VCaP (cell line): ENCODE results near the gene MYO1E.
A peak's percentile ranks its signal among the peaks of the same experiment; 100 is the strongest.
"Not testable (repeated sequence)": the region's sequence is repeated elsewhere in the genome, so short reads cannot be mapped to it uniquely, and the experiment has no call there.

ENCODE experiments used
- H3K27ac ChIP-seq: fragments of 450-650 bp; 2 replicates; pipeline ENCODE4 v1.5.1; 2017
- TF ChIP-seq, protein P1 (sequence below): fragments of 450-650 bp; conservative IDR thresholded peaks from 2 replicates; pipeline ENCODE4 v1.5.1; 2017; ENCODE audit warnings: mild to moderate bottlenecking, moderate library complexity

MYO1E gene

DNA sequence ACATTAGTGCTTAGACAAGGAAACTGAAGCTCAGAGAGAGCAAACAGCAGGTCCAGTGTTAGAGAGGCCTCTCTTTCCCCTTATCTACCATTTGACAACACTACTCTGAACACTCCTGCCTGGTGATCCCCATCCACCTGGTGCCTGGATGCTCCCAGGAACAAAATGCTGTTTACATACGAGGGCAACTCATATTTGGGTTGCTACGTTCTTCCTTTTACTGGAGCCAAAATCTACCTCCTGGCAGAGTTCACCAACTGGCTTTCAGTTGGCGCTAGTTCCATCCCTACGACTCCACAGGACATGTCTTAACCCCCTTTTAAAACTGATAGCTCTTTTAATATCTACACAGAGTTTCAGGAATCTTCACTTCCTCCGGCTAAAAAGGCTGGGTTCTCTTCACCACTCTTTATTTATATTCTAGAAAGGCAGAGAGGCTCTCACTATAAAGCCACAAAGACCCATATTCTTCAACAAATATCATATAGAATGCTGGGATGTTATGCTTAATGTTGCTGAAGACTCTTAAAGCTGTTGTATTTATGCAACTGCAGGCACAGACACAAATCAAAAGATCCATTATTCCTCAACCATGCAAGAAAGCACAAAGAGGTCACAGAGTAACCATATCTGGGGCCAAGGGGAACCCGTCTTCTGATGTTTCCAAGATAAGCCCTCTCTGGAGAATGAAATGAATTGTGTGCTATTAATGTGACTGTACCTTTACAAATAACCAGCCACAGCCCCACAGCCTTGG is 219.8 kb downstream of the MYO1E start:
- no peak overlapping the region for H3K27ac ChIP-seq
- TF ChIP-seq, protein P1, sequence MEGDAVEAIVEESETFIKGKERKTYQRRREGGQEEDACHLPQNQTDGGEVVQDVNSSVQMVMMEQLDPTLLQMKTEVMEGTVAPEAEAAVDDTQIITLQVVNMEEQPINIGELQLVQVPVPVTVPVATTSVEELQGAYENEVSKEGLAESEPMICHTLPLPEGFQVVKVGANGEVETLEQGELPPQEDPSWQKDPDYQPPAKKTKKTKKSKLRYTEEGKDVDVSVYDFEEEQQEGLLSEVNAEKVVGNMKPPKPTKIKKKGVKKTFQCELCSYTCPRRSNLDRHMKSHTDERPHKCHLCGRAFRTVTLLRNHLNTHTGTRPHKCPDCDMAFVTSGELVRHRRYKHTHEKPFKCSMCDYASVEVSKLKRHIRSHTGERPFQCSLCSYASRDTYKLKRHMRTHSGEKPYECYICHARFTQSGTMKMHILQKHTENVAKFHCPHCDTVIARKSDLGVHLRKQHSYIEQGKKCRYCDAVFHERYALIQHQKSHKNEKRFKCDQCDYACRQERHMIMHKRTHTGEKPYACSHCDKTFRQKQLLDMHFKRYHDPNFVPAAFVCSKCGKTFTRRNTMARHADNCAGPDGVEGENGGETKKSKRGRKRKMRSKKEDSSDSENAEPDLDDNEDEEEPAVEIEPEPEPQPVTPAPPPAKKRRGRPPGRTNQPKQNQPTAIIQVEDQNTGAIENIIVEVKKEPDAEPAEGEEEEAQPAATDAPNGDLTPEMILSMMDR = no peak

DNA sequence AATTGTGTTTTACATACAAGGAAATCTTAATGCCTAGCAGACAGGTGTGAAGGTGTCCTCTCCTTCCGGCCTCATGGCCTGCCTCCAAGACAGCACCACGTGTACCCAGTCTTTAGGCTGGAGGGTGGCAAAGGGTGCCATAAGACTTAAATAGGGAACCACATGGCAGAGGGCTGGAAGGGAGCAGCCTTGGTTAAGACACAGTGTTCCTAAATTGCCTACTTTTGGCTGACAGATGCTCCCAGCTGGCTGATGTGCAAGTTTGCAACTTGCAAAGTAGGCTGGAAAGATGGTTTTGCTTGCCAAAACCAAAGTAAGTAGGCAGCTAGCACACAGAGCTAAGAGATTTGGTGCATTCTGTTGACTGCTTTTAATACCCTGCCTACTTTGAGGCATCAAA is 222.5 kb downstream of the MYO1E start:
- H3K27ac ChIP-seq = peak overlapping the region; percentile 10; the same call in 1 of the 2 replicates
- TF ChIP-seq, protein P1 = no peak

DNA sequence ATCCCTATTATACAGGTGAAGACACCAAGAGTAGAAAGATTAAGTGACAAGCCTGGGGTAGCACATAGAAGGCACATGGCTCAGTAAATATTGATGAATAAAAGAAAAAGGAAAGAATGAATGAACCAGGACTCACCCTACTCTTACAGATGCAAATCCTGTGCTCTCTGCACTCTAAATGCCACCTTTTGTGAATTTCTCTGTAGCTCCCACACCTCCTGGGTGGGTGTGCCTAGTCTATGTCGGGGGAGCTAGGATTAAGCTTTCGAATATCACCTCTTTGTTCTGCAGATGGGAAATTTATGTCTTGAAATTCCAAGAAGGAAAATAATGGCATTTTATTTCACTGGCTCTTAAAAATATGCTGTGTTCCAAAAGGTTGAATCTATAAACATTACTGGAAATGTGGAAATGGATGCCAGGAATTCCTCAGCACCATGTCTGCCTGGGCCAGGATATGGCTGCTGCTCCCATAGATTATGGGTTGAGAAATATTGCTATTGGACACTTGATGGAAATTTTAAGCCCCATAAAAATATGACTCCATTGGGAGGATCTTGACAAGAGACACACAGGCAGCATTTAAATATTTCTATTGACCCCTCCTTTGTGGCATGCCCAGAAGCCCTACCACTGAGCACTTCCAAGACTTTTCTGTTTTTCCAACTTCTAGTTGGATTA is 224.4 kb downstream of the MYO1E start:
- H3K27ac ChIP-seq = no peak overlapping the region
- TF ChIP-seq, protein P1 = no peak

DNA sequence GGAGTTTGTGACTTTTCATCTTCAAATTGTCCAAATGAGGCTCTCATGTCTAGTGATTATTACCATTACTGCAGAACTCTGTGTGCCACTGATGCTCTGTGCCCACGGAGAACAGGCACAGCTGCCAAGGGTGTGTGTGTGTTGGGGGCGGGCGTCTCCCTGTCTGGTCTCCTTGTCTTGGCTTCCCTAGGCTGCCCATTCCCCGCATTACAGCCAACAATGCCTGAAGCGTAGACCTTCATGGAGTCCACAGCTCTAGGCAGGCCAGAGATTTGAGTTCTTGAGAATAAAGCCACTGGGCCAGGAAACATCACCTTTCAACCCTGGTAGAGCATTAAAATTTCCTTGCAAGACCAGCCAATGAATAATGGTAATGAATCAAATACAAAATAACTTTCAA is 225.0 kb downstream of the MYO1E start:
- TF ChIP-seq, protein P1 = no peak
- no peak overlapping the region for H3K27ac ChIP-seq

DNA sequence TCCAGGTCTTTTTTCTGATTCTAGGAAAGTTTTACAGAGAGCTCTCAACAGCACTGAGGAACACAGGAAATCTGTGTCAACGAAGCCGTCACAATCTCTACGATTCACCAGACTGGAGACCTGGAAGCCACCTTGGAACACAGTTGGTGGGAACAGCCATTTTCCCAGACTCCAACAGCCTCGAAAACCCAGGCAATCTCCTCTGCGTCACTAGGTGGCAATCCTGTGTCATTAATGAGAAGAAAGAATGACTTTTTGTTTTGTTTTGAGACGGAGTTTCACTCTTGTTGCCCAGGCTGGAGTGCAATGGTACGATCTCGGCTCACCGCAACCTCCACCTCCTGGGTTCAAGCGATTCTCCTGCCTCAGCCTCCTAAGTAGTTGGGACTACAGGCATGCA is 228.1 kb downstream of the MYO1E start:
- TF ChIP-seq, protein P1 = peak; percentile 44
- H3K27ac ChIP-seq = not testable (repeated sequence)

DNA sequence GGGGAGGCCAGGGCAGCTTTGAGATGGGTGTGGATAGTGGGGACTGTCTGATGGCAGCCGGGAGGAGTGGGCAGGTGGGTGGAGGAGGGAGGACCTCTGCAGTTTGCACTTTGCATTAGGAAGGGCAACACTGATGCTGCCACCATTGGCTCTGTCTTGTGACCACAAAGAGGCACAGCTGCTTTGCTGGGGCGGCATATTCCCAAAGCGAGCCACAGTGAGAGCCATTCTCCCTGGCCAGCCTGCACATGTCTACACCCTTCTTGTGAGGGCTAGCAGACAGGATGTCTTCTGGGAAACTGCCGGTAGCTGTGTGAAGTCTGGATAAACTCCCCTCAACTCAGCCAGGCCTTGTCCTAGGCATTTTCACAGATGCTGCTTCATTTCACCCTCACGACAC is 229.4 kb downstream of the MYO1E start:
- H3K27ac ChIP-seq = no peak overlapping the region
- TF ChIP-seq, protein P1 = no peak

DNA sequence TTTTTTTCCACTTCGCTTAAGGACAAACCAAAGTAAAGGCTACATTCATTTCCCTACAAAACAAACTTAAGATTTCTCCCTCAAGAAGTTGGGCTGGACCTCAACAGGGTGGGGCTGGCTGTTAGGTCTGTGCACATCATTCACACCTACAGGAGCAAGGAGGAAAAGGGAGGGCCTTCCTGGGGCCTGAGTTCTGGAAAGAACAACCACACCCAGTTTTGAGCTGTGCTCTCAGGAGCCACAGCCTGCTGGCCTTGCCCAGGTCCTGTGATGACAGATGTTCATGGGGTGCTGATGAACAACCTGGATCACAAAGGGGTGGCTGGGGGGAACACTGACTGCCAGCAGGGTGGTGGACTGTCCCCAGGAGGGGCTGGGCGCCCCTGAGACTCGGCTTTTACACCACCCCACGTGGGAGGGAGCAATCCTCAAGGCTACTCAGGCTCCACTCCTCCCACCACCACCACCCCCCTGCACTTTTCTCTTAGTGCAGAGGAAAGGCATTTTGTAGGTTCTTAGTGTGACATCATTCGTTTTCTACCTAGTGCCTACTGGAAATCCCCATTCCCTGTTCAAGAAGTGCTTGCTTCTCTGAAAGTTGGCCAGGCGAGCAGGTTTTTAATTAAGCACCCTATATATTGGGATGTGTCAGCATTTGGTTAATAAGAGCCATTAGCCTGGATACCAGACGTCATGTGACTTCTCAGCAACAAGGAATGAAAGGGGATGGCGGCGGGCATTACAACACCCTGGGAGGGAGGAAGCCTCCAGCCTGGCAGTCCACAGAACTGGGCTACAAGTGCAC is 232.0 kb downstream of the MYO1E start:
- TF ChIP-seq, protein P1 = no peak
- H3K27ac ChIP-seq = no peak overlapping the region
